ENCODE measurements around the gene APOA4.

DNA sequence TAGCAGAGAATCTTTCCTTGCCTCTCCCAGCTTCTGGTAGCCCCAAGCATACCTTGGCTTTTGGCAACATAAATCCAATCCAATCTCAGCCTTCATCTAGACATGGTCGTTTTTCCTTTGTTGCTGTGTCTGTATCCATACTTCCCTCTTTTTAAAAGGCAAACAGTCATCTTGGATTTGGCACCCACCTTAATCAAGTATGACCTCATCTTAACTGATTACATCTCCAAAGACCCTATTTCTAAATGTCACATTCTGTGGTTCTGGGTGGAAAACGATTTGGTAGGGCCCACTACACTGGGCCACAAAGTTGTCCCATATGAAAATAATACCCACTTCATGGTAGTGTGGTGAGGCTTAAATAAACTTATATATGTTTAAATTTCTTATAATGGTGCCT, 51.2 kb downstream of the APOA4 start:
- TF ChIP-seq, protein P1, sequence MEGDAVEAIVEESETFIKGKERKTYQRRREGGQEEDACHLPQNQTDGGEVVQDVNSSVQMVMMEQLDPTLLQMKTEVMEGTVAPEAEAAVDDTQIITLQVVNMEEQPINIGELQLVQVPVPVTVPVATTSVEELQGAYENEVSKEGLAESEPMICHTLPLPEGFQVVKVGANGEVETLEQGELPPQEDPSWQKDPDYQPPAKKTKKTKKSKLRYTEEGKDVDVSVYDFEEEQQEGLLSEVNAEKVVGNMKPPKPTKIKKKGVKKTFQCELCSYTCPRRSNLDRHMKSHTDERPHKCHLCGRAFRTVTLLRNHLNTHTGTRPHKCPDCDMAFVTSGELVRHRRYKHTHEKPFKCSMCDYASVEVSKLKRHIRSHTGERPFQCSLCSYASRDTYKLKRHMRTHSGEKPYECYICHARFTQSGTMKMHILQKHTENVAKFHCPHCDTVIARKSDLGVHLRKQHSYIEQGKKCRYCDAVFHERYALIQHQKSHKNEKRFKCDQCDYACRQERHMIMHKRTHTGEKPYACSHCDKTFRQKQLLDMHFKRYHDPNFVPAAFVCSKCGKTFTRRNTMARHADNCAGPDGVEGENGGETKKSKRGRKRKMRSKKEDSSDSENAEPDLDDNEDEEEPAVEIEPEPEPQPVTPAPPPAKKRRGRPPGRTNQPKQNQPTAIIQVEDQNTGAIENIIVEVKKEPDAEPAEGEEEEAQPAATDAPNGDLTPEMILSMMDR (IDR thresholded peaks at IDR 0.05) = no peak
- no peak for TF ChIP-seq POLR2A (IDR thresholded peaks at IDR 0.05)
